ENCODE data around the gene CTU1.

Gene CTU1

DNA sequence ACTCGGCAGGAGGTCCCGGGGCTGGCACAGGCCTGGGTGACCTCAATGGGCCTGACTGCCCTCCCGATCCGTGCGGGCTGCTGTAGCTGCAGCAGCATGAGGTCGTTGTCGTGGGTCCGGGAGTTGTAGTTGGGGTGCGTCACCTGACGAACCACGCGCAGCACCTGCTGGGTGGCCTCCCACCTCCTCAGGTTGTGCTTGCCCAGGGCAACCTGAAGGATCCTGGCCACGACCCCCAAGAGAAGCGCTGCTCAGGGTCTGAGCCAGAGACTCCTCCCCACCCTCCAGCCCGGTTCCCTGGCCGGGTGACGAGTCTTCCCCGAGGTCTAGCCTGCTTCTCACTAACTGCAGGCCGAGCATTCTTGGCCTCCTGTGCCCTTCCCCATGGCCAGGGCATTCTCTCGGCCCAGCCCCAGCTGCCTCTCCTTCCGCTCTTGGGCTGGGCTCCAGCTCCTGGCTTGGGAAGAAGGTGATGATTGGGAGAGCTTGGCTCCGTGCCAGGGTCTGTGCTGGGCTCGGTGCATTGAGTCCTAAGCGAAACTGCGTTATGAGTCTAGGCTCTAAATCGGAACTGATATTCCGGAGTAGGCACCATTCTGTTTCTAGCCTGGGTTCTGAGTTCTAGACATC lies 28.6 kb downstream of the CTU1 start:
- no peak for DNase-seq

- DNase-seq = no peak
Observed at GRCh38 chr19:51078731-51079130, 29.5 kb downstream of the CTU1 start.

GRCh38 chr19:51078104-51078503 lies 30.1 kb downstream of the CTU1 start:
- no peak for DNase-seq

- no peak for DNase-seq
Observed at GRCh38 chr19:51076631-51077213, 31.5 kb downstream of the CTU1 start.

DNA sequence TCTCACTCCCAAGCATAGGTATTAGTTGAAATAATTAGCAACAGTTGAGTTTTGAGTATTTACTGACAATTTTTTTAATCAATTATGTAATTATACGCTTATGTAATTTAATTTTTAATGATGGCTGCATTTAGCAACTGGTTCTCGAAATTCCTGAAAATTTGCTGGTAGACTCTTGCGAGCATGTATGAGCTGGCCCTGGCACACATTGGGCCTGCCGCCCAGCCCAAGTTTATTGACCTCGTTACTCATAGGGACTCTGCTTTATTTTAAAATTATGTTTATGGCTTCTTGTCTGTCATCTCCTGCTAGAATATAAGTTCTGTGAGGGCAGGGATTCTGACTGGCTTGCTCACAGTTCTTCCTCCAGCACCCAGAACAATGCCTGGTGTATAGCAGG lies 32.2 kb downstream of the CTU1 start:
- DNase-seq = no peak

DNA sequence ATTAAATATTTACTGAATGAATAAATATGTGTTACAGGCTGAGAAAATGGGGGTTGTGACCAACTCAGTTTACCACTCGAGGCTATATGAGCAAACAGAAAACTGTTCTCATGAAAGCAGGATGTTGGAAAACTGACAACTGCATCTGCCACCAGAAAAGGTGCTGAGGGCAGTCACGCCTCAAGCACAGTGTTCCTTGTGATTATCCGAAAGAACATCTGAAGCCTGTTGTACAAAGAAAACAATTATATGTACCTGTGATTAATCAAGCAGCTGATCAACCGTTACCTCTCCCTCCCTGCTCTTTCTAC lies 37.2 kb downstream of the CTU1 start:
- DNase-seq = no peak

DNA sequence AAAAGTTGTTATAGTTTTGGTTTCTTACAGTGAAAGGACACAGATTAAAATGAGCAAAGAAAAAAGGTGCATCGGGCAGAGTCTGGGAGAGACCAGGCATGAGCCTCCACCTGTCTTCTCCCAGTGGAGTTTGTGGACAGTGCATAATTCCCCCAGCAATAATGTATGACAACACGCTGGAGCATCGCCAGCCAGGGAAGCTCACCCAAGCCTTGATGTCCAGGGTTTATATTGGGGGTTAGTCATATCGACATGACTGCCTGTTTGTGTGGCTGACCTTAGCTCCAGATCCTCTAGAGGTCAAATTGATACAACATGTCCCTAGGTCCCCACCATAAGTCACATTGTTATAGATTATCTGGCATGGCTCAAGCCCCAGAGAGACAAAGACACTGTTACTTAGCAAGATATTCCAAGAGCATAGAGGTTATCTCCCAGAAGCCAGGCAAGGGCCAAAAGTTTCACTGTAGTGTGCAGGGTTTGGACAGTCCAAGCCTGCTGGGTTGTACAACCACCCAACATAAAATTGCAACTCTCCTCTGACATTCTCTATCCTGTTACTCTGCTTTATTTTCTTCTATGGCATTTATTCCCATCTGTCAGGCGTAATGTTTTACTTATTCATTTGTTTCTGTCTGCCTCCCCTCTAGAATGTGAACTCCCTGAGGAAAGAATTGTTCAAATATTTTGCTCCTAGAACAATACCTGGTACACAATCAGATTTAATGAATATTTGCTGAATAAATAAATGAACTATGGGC lies 37.7 kb downstream of the CTU1 start:
- DNase-seq = no peak

GRCh38 chr19:51066393-51067186 lies 41.6 kb downstream of the CTU1 start:
- DNase-seq = no peak

DNA sequence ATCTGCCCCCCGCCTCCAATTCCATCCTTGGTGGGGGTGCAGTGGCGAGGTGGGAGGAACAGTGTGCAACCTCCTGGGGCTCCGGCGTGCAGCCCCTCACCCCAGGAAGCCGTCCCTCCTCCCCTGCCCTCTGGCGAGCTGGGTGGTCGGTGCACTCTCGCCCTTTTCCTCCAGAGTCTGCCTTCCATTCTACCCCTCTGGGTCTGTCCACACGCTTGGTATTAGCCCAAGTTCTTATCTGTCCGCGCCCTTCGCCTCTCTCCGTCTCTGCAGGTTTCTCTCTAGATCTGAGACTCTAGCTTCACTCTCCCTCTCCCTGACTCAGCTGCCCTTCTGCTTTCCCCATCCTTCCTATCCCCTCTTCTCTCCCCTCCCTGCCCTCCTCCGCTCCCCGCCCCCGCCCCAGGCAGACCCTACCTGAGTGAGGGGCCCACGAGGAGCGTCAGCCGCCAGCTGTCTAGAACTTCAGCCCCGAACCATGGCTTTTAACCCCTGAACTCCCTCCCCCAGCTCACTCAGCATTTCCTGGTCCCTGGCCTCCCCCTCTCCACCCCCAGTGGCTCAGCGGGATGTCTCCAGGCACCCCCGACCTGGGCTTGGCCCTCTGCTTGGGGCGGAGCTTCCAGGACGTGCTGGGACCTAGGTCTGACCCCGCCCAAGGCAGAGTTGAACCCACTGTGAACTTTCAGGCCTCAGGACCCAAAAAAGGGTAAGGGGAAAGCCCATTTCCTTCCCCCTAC lies 42.8 kb downstream of the CTU1 start:
- DNase-seq = no peak

- no peak for DNase-seq
Observed at GRCh38 chr19:51064534-51065220, 43.5 kb downstream of the CTU1 start, which contains the start of gene KLK13. KLK13 (minus strand) TSS chr19:51065092; CDS start chr19:51065067, 25 bp downstream.

GRCh38 chr19:51063664-51064063 lies 44.5 kb downstream of the CTU1 start:
- DNase-seq = no peak

- DNase-seq = no peak
Observed at GRCh38 chr19:51060973-51061372, 47.2 kb downstream of the CTU1 start.

GRCh38 chr19:51060336-51060735 lies 47.9 kb downstream of the CTU1 start:
- DNase-seq = no peak

DNA sequence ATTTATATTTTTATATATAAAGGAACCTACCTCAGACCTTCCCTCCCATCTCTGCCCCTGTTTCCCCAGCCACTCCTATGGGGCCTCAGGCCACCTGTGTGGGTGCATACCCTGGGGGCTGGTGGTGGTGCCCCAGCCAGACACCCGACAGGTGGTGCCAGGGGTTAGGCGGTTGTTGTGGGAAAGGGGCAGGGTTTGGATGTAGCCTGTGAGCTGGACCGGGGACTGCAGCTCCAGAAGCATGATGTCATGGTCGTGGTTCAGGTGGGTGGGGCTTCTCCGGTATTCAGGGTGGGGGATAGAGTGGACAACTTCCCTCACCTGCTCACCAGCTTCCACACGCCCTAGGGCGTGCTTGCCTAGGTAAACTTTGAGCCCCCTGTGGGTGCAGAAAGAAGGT lies 48.5 kb downstream of the CTU1 start:
- DNase-seq = no peak

DNA sequence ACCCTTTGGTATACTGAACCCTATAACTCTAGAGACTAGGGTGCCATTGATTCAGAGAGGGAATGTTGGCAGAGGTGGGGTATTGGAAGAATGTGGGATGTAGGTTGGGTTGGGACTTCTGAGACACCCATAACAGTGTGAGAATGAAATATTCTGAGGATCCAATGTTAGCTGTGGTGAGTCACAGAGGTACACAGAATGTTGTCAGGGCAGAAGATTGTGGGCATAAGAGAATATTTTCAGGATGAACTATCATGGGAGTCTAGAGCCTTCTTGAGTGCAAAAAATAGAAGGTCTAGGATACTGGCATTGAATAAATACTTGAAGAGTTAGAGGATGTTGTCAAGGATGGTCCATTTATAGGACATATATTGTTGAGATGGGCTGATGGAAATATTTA lies 52.3 kb downstream of the CTU1 start:
- DNase-seq = no peak
